Glomerular endothelial cell (primary cell): ENCODE measurements around the gene NPAS1. TPM values are rescaled to one million over a fixed set of nuclear protein-coding genes. Genes with fewer than 3 reads are reported as not detected.

Experiments
- DNase-seq: peaks from one replicate; pipeline ENCODE4 v3.0.0-alpha.2; 2011; ENCODE audit warnings: low read depth, low spot score; ENCODE audit errors: extremely low read depth
- total RNA-seq: library from RNA; depleted of rRNA; stranded (reverse); fragments of >200 nt; gene quantifications from 2 replicates; pipeline ENCODE4 v1.2.3, GENCODE V29; 2015

The NPAS1 gene
- 0.05 and 2.5 TPM in 2 replicates for total RNA-seq

- DNase-seq: no peak
Observed at GRCh38 chr19:47019431-47020041, at the start of gene NPAS1. NPAS1 (plus strand) TSS chr19:47019837; CDS start chr19:47021048, 1,211 bp downstream.

GRCh38 chr19:46970815-46971214 is 48.8 kb upstream of the NPAS1 start:
- no peak for DNase-seq

GRCh38 chr19:46972311-46972710 is 47.3 kb upstream of the NPAS1 start:
- no peak for DNase-seq

GRCh38 chr19:46974181-46974580 is 45.5 kb upstream of the NPAS1 start:
- no peak for DNase-seq

GRCh38 chr19:46975011-46975924 is 44.4 kb upstream of the NPAS1 start:
- DNase-seq: no peak

- peak; percentile 94 for DNase-seq
Observed at GRCh38 chr19:46975925-46976782, 43.5 kb upstream of the NPAS1 start.

GRCh38 chr19:46976845-46977320 is 42.8 kb upstream of the NPAS1 start:
- DNase-seq: no peak

- no peak for DNase-seq
Observed at GRCh38 chr19:46977548-46977947, 42.1 kb upstream of the NPAS1 start.

- DNase-seq: no peak
Observed at GRCh38 chr19:46978171-46978869, 41.3 kb upstream of the NPAS1 start.

- no peak for DNase-seq
Observed at GRCh38 chr19:46979126-46980105, 40.2 kb upstream of the NPAS1 start.

GRCh38 chr19:46980761-46981160 is 38.9 kb upstream of the NPAS1 start:
- DNase-seq: no peak

- no peak for DNase-seq
Observed at GRCh38 chr19:46981286-46981945, 38.2 kb upstream of the NPAS1 start.

GRCh38 chr19:46983097-46983496 is 36.5 kb upstream of the NPAS1 start:
- DNase-seq: no peak

- DNase-seq: no peak
Observed at GRCh38 chr19:46984077-46985010, 35.3 kb upstream of the NPAS1 start.

- DNase-seq: no peak
Observed at GRCh38 chr19:46985542-46986415, 33.9 kb upstream of the NPAS1 start.

- DNase-seq: no peak
Observed at GRCh38 chr19:46988614-46989230, 30.9 kb upstream of the NPAS1 start.
